ENCODE results near the gene AMBRA1.
"Not testable (repeated sequence)": the region's sequence is repeated elsewhere in the genome, so short reads cannot be mapped to it uniquely, and the experiment has no call there.

The AMBRA1 gene

GRCh38 chr11:46379482-46380293 lies 214.1 kb downstream of the AMBRA1 start:
- peak in 1 of 2 experiments; percentile 61 for DNase-seq

- no peak for DNase-seq
Measured at GRCh38 chr11:46378811-46379481, 214.9 kb downstream of the AMBRA1 start.

GRCh38 chr11:46378296-46378695 lies 215.5 kb downstream of the AMBRA1 start:
- no peak for DNase-seq

GRCh38 chr11:46377831-46378230 lies 216.0 kb downstream of the AMBRA1 start:
- DNase-seq = no peak

GRCh38 chr11:46377290-46377689 lies 216.5 kb downstream of the AMBRA1 start:
- no peak for DNase-seq

- DNase-seq = no peak
Measured at GRCh38 chr11:46376258-46377050, 217.4 kb downstream of the AMBRA1 start.

- no peak for DNase-seq
Measured at GRCh38 chr11:46375392-46376101, 218.3 kb downstream of the AMBRA1 start.

GRCh38 chr11:46374815-46375214 lies 219.0 kb downstream of the AMBRA1 start:
- DNase-seq = no peak

- DNase-seq = no peak
Measured at GRCh38 chr11:46373787-46374740, 219.8 kb downstream of the AMBRA1 start.

- not testable (repeated sequence) for DNase-seq
Measured at GRCh38 chr11:46372501-46372900, 221.3 kb downstream of the AMBRA1 start.

GRCh38 chr11:46372086-46372485 lies 221.7 kb downstream of the AMBRA1 start:
- DNase-seq = no peak

- not testable (repeated sequence) for DNase-seq
Measured at GRCh38 chr11:46371262-46371661, 222.6 kb downstream of the AMBRA1 start.

GRCh38 chr11:46370253-46370652 lies 223.6 kb downstream of the AMBRA1 start:
- DNase-seq = no peak

- peak in 1 of 2 experiments; percentile 71 for DNase-seq
Measured at GRCh38 chr11:46369458-46370152, 224.2 kb downstream of the AMBRA1 start.

GRCh38 chr11:46367916-46368267 lies 225.9 kb downstream of the AMBRA1 start:
- DNase-seq = no peak

- peak; percentile 50 to 84 for DNase-seq
Measured at GRCh38 chr11:46367244-46367915, 226.4 kb downstream of the AMBRA1 start.

- DNase-seq = no peak
Measured at GRCh38 chr11:46366661-46367161, 227.1 kb downstream of the AMBRA1 start.

- no peak for DNase-seq
Measured at GRCh38 chr11:46366260-46366659, 227.6 kb downstream of the AMBRA1 start.

- DNase-seq = no peak
Measured at GRCh38 chr11:46364791-46365190, 229.0 kb downstream of the AMBRA1 start.

GRCh38 chr11:46364056-46364455 lies 229.8 kb downstream of the AMBRA1 start:
- DNase-seq = peak in 1 of 2 experiments; percentile 58

All from NCI-H524 (cell line).